CD4-positive, alpha-beta T cell treated with Interleukin-1 beta for 1 hour (primary cell): ENCODE data around the gene HOXB9.
A peak's percentile ranks its signal among the peaks of the same experiment; 100 is the strongest.

Experiments
- DNase-seq, 2 donors: peaks; one replicate each; pipeline ENCODE4 v3.0.0-alpha.2; 2020 to 2022

Gene HOXB9

GRCh38 chr17:48623583-48623982, 2.6 kb downstream of the HOXB9 start:
- no peak for DNase-seq

- no peak for DNase-seq
These were observed 3.3 kb downstream of the HOXB9 start for GRCh38 chr17:48622857-48623256.

GRCh38 chr17:48621410-48622392, 4.5 kb downstream of the HOXB9 start:
- DNase-seq, result no peak

GRCh38 chr17:48620461-48621139, 5.6 kb downstream of the HOXB9 start:
- no peak for DNase-seq

GRCh38 chr17:48619826-48620449, 6.2 kb downstream of the HOXB9 start:
- no peak for DNase-seq

GRCh38 chr17:48618256-48618896, 7.8 kb downstream of the HOXB9 start:
- DNase-seq, result peak; percentile 80 to 85

GRCh38 chr17:48617471-48618255, 8.5 kb downstream of the HOXB9 start:
- DNase-seq, result no peak

- no peak for DNase-seq
These were observed 9.3 kb downstream of the HOXB9 start for GRCh38 chr17:48616717-48617470.

- DNase-seq, result no peak
These were observed 10.0 kb downstream of the HOXB9 start for GRCh38 chr17:48615963-48616716.

- DNase-seq, result no peak
These were observed 10.9 kb downstream of the HOXB9 start, which contains the start of gene HOXB8 for GRCh38 chr17:48615047-48615962. Gene HOXB8 (minus strand): TSS chr17:48615292. CDS start chr17:48614704, 588 bp downstream.

- peak in 1 of 2 donors; percentile 39 for DNase-seq
These were observed 12.1 kb downstream of the HOXB9 start for GRCh38 chr17:48613862-48614694.

GRCh38 chr17:48612854-48613691, 13.1 kb downstream of the HOXB9 start:
- peak; percentile 20 to 57 for DNase-seq

- DNase-seq, result no peak
These were observed 13.7 kb downstream of the HOXB9 start for GRCh38 chr17:48612456-48612853.

GRCh38 chr17:48611681-48612455, 14.3 kb downstream of the HOXB9 start:
- DNase-seq, result no peak

- DNase-seq, result no peak
These were observed 14.9 kb downstream of the HOXB9 start for GRCh38 chr17:48611213-48611612.
